ENCODE results near the gene ACTL6B.

ACTL6B gene

GRCh38 chr7:100599911-100600729 lies 56.1 kb downstream of the ACTL6B start:
- no peak for DNase-seq (ENCODE audit: low read depth)

- no peak for DNase-seq (ENCODE audit: low read depth)
These were observed 57.8 kb downstream of the ACTL6B start for GRCh38 chr7:100598425-100598824.

- DNase-seq (ENCODE audit: low read depth), result no peak
These were observed 61.1 kb downstream of the ACTL6B start for GRCh38 chr7:100595188-100595587.

All from HS-27A (cell line).